ENCODE results near the gene RBMS1.
"Not testable (repeated sequence)": the region's sequence is repeated elsewhere in the genome, so short reads cannot be mapped to it uniquely, and the experiment has no call there.

The RBMS1 gene

DNA sequence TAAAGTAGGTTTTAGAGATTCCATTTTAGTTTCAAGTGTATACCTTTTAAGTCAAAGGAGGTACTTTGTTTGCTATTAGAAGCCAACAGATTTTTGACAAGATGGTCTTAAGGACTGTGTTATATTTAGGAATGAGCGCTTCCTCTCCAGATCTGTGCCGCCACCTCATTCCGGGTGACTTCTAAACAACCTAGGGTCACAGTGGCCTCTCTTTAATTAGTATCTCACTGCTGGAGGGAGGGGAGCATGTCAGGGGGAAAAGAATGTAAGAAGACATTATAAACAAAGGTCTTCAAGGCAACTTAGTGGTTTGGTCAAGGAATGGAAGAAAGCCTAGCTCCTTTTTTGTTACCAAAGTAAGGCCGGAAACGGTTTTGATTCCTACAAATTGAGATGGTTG lies 67.0 kb downstream of the RBMS1 start:
- TF ChIP-seq, protein P1, sequence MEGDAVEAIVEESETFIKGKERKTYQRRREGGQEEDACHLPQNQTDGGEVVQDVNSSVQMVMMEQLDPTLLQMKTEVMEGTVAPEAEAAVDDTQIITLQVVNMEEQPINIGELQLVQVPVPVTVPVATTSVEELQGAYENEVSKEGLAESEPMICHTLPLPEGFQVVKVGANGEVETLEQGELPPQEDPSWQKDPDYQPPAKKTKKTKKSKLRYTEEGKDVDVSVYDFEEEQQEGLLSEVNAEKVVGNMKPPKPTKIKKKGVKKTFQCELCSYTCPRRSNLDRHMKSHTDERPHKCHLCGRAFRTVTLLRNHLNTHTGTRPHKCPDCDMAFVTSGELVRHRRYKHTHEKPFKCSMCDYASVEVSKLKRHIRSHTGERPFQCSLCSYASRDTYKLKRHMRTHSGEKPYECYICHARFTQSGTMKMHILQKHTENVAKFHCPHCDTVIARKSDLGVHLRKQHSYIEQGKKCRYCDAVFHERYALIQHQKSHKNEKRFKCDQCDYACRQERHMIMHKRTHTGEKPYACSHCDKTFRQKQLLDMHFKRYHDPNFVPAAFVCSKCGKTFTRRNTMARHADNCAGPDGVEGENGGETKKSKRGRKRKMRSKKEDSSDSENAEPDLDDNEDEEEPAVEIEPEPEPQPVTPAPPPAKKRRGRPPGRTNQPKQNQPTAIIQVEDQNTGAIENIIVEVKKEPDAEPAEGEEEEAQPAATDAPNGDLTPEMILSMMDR (IDR thresholded peaks at IDR 0.05; ENCODE audit: extremely low read depth, missing control alignments): no peak
- DNase-seq (ENCODE audit: low spot score): no peak

DNA sequence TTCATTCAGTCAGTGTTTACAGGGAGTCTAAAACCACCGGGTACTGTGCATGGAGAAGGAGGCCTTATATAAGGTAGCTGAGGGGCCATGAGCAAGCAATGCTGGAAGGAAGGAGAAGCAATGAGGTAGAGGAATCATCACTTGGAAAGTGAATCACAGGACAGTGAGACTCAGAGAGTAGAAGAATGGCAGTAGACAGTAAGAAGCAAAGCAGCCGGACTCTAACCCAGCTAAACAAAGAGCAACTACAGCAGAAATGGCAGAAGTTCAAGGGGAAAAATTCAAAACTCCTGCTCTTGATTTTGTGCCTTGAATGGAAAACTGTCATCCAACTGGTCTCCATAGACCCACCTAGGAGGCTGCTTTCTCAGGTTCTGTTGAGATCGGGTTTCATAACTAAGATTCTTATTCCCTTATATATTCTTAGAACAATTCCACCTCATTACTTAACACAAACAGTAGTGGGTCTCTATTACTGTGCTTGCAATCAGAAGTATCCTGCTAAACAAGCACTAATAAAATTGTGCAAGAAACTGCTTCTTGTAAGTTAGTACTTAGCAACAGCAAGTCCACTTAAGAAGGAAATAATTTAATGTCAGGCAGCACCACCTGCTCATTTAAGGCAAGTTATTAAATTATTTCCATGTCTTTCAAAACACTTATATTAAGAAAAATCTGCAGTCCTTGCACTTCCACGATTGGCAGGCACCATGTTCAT lies 68.0 kb downstream of the RBMS1 start:
- DNase-seq (ENCODE audit: low spot score): no peak
- TF ChIP-seq, protein P1 (IDR thresholded peaks at IDR 0.05; ENCODE audit: extremely low read depth, missing control alignments): no peak

DNA sequence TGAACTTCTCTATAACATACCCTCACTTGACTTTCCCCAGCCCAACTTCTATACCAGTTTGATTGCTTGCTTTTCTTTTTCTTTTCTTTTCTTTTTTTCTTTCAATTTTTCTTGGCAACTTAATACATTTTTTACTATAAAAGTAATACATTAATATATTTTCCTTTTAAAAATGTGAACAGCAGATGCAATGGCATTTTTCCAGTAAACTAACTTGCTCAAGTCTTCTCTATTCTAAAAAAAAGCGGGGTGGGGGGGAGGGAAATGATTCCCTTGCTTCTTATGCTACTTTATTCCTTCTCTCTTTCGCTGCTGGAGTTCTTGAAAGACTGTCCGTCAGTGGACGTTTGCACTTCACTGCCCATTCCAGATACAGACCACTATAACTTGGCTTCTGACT lies 70.5 kb downstream of the RBMS1 start:
- TF ChIP-seq, protein P1 (IDR thresholded peaks at IDR 0.05; ENCODE audit: extremely low read depth, missing control alignments): no peak
- no peak for DNase-seq (ENCODE audit: low spot score)

DNA sequence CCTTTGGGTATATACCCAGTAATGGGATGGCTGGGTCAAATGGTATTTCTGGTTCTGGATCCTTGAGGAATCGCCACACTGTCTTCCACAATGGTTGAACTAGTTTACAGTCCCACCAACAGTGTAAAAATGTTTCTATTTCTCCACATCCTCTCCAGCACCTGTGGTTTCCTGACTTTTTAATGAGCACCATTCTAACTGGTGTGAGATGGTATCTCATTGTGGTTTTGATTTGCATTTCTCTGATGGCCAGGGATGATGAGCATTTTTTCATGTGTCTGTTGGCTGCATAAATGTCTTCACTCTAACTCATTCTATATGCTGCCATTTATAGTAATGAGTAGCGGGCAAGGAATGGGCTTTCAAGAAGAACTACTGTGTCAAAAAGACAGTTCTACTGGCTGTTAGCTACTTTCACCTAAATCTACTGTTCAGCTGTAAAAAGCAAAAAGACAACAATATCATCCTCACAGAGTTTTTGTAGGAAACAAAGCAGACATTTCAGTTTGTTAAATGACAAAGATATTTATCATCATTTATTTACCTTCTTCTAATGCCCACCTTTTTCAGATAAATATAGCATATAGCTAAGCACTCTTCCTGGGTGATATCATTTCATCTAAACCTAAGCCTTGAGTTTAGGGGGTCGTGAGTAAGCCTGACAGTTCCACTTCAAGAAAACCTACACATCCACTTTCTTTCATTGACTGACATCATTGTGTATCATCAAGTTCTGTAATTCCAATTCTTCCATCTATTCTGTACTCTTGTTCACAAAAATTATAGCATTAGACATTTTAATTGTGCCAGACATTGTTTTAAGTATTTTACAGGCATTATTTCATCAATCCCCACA lies 71.7 kb downstream of the RBMS1 start:
- not testable (repeated sequence) for DNase-seq (ENCODE audit: low spot score)

DNA sequence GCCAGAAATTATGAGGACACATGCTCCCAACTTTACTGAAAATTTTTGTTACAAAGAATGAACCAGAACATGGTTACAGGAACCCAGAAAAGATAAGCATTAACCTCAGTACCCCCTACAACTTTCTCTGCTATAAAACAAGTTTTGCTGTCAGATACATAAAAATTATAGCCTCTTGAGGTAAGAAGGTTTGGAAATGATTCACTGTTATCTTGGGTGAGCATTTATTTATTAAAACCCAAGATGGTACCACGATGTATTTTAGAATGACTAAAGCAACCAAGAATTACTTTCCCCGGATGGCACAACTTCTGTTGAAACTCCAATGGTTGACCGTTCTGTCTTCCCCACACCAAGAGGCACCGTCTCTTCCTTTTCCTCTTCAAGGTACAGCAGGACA lies 72.9 kb downstream of the RBMS1 start:
- DNase-seq (ENCODE audit: low spot score): no peak

DNA sequence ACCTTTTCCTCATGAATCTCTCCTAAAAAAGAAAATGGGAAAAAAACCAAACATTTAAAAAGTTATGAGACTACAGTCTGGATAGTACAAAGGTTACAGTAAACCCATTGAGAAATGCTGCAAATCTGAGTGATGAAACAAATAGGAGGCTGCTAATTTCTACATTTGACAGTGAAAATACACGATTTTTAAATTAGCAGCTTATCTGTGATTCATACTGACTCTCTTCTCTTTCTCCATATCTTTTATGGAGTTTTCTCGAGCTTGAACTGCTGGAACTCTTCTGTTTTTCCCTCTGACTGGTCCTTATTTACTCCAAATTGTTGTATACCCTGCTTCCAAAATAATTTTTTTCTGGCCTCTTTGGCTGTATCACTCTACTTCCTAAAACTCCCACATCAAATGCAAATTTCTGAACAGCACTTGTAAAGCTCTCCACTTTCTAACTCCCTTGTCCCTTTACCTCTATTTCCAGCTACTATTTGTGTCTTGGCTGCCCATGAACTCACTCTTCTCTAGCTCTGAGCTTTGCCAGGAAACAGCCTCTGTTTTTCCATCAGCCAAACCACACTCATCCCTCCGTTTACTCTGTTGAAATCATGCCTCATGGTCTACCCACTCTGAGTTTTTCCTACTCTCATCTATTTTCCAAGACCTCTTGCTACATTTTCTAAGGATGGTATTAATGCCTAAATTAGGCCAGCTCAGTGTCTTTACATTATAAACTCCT lies 73.7 kb downstream of the RBMS1 start:
- TF ChIP-seq, protein P1 (IDR thresholded peaks at IDR 0.05; ENCODE audit: extremely low read depth, missing control alignments): no peak

More for the DNA sequence above, 72.9 kb downstream of the RBMS1 start:
- TF ChIP-seq, protein P1 (IDR thresholded peaks at IDR 0.05; ENCODE audit: extremely low read depth, missing control alignments): no peak

DNA sequence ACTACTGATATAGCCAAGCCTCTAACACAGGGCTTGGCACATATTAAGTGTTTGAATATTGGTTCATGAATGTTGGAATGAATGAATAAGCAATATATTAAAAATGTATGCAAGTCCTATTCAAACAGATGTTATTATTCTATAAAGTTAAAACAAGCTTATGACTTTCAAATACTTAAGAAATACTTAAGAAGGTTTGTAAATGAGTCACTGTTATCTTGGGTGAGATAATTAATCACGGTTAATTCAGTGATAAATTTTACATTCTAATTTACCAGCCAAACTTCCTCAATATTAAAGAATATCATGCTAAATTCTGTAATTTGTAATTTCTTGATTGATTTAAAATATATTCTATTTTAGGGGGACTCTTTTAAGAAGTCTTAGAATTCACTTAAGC lies 74.8 kb downstream of the RBMS1 start:
- DNase-seq (ENCODE audit: low spot score): no peak
- TF ChIP-seq, protein P1 (IDR thresholded peaks at IDR 0.05; ENCODE audit: extremely low read depth, missing control alignments): no peak

More for the DNA sequence above, 73.7 kb downstream of the RBMS1 start:
- DNase-seq (ENCODE audit: low spot score): no peak
